ENCODE results near the gene ABHD17C.
"Not testable (repeated sequence)": the region's sequence is repeated elsewhere in the genome, so short reads cannot be mapped to it uniquely, and the experiment has no call there.

Gene ABHD17C

GRCh38 chr15:80695099-80695910 is at the start of gene ABHD17C:
TSS of gene ABHD17C (plus strand) at chr15:80695310. CDS start at chr15:80695430, 120 bp downstream.
- DNase-seq (ENCODE audit: low spot score), result peak; percentile 77

- DNase-seq (ENCODE audit: low spot score), result no peak
These were observed 49.5 kb upstream of the ABHD17C start for GRCh38 chr15:80645494-80646065.

GRCh38 chr15:80647424-80647823 is 47.7 kb upstream of the ABHD17C start:
- DNase-seq (ENCODE audit: low spot score), result not testable (repeated sequence)

- no peak for DNase-seq (ENCODE audit: low spot score)
These were observed 40.8 kb upstream of the ABHD17C start for GRCh38 chr15:80654299-80654698.

GRCh38 chr15:80659375-80659774 is 35.7 kb upstream of the ABHD17C start:
- DNase-seq (ENCODE audit: low spot score), result no peak

- DNase-seq (ENCODE audit: low spot score), result peak; percentile 52
These were observed 35.0 kb upstream of the ABHD17C start for GRCh38 chr15:80660119-80660518.

- no peak for DNase-seq (ENCODE audit: low spot score)
These were observed 33.0 kb upstream of the ABHD17C start for GRCh38 chr15:80662129-80662528.

GRCh38 chr15:80662757-80663553 is 32.2 kb upstream of the ABHD17C start:
- DNase-seq (ENCODE audit: low spot score), result no peak

GRCh38 chr15:80665151-80665550 is 30.0 kb upstream of the ABHD17C start:
- no peak for DNase-seq (ENCODE audit: low spot score)

- DNase-seq (ENCODE audit: low spot score), result no peak
These were observed 27.2 kb upstream of the ABHD17C start for GRCh38 chr15:80667936-80668335.

GRCh38 chr15:80668546-80669236 is 26.4 kb upstream of the ABHD17C start:
- DNase-seq (ENCODE audit: low spot score), result no peak

- DNase-seq (ENCODE audit: low spot score), result no peak
These were observed 25.3 kb upstream of the ABHD17C start for GRCh38 chr15:80669663-80670273.

- DNase-seq (ENCODE audit: low spot score), result no peak
These were observed 21.4 kb upstream of the ABHD17C start for GRCh38 chr15:80673561-80674244.

GRCh38 chr15:80674245-80674614 is 20.9 kb upstream of the ABHD17C start:
- no peak for DNase-seq (ENCODE audit: low spot score)

- no peak for DNase-seq (ENCODE audit: low spot score)
These were observed 18.1 kb upstream of the ABHD17C start for GRCh38 chr15:80677041-80677440.

GRCh38 chr15:80679167-80679803 is 15.8 kb upstream of the ABHD17C start:
- no peak for DNase-seq (ENCODE audit: low spot score)

- DNase-seq (ENCODE audit: low spot score), result no peak
These were observed 15.3 kb upstream of the ABHD17C start for GRCh38 chr15:80679804-80680175.

GRCh38 chr15:80682201-80682600 is 12.9 kb upstream of the ABHD17C start:
- no peak for DNase-seq (ENCODE audit: low spot score)

GRCh38 chr15:80684697-80685096 is 10.4 kb upstream of the ABHD17C start:
- DNase-seq (ENCODE audit: low spot score), result no peak

GRCh38 chr15:80685628-80686027 is 9.5 kb upstream of the ABHD17C start:
- DNase-seq (ENCODE audit: low spot score), result no peak

GRCh38 chr15:80689294-80689693 is 5.8 kb upstream of the ABHD17C start:
- DNase-seq (ENCODE audit: low spot score), result no peak
